IMR-90 (cell line): ENCODE measurements around the gene RAD18.

Source experiments
- CTCF ChIP-seq: conservative IDR thresholded peaks from 2 replicates; pipeline ENCODE4 v1.5.1; 2012; ENCODE audit warnings: mild to moderate bottlenecking, low read depth, low read length, improper control_type of control experiment
- FOS ChIP-seq: fragments of 150-350 bp; IDR thresholded peaks from 2 replicates; pipeline ENCODE4 v1.6.1; 2016; ENCODE audit warnings: low read depth, low read length
- MAFK ChIP-seq: IDR thresholded peaks from 2 replicates; pipeline ENCODE4 v1.6.1; 2012; ENCODE audit warnings: low read depth, low read length, improper control_type of control experiment
- POLR2A ChIP-seq: IDR thresholded peaks from 2 replicates; pipeline ENCODE4 v1.6.1; 2012; ENCODE audit warnings: mild to moderate bottlenecking, low read depth, low read length
- RAD21 ChIP-seq: IDR thresholded peaks from 2 replicates; pipeline ENCODE4 v1.6.1; 2012; ENCODE audit warnings: low read length, improper control_type of control experiment

GRCh38 chr3:8985876-8986275, 22.6 kb upstream of the RAD18 start:
- no peak for TF ChIP-seq RAD21
- TF ChIP-seq CTCF: no peak
- no peak for TF ChIP-seq POLR2A
- no peak for TF ChIP-seq FOS
- no peak for TF ChIP-seq MAFK
